Smooth muscle cell (in vitro differentiated cells): ENCODE data around the gene RAB7A. TPM values are rescaled to one million over a fixed set of nuclear protein-coding genes. Genes with fewer than 3 reads are reported as not detected.

ENCODE experiments used
- DNase-seq: peaks from one replicate; lab custom pipeline; 2025; ENCODE audit not compliant: unreplicated experiment; lab: John Stamatoyannopoulos, UW
- H2AFZ ChIP-seq: fragments of 200-600 bp; sonication (generic); 2 replicates; pipeline ENCODE4 v1.6.0; 2016; ENCODE audit warnings: antibody characterized with exemption, low read depth, mild to moderate bottlenecking
- H3F3A ChIP-seq: fragments of 200-600 bp; sonication (generic); 2 replicates; pipeline ENCODE4 v1.6.0; 2017; ENCODE audit warnings: antibody characterized with exemption, low read depth
- H3K27ac ChIP-seq: fragments of 200-600 bp; sonication (generic); 2 replicates; pipeline ENCODE4 v1.5.1; 2016; ENCODE audit warnings: low read depth, mild to moderate bottlenecking
- H3K27me3 ChIP-seq: fragments of 200-600 bp; sonication (generic); 2 replicates; pipeline ENCODE4 v1.6.1; 2016; ENCODE audit warnings: low read depth, mild to moderate bottlenecking
- H3K36me3 ChIP-seq: fragments of 200-600 bp; sonication (generic); 2 replicates; pipeline ENCODE4 v1.5.1; 2016; ENCODE audit warnings: low read depth
- H3K4me1 ChIP-seq: fragments of 200-600 bp; sonication (generic); 2 replicates; pipeline ENCODE4 v1.5.1; 2016; ENCODE audit warnings: low read depth
- H3K4me2 ChIP-seq: fragments of 200-600 bp; sonication (generic); 2 replicates; pipeline ENCODE4 v1.6.0; 2016; ENCODE audit warnings: mild to moderate bottlenecking
- H3K4me3 ChIP-seq: fragments of 200-600 bp; sonication (generic); 2 replicates; pipeline ENCODE4 v1.5.1; 2016; ENCODE audit warnings: mild to moderate bottlenecking
- H3K79me2 ChIP-seq: fragments of 200-600 bp; sonication (generic); 2 replicates; pipeline ENCODE4 v1.6.0; 2016; ENCODE audit warnings: low read depth, mild to moderate bottlenecking
- H3K9ac ChIP-seq: fragments of 200-600 bp; sonication (generic); 2 replicates; pipeline ENCODE4 v1.6.0; 2016; ENCODE audit warnings: low read depth
- H3K9me3 ChIP-seq: fragments of 200-600 bp; sonication (generic); replicated peaks from 2 replicates; pipeline ENCODE4 v1.5.1; 2016; ENCODE audit warnings: low read depth
- H4K20me1 ChIP-seq: fragments of 200-600 bp; sonication (generic); 2 replicates; pipeline ENCODE4 v1.6.0; 2016; ENCODE audit warnings: low read depth
- CTCF ChIP-seq: fragments of 200-600 bp; sonication (generic); IDR thresholded peaks from 2 replicates; pipeline ENCODE4 v1.5.1; 2017; ENCODE audit warnings: borderline replicate concordance, mild to moderate bottlenecking, antibody characterized with exemption; ENCODE audit not compliant: insufficient read depth, poor library complexity, severe bottlenecking
- WGBS: methylation state at CpG from one replicate; pipeline ENCODE4 v1.1.7; 2016; ENCODE audit warnings: low lambda C conversion rate; 5-methylcytosine and 5-hydroxymethylcytosine counted together
- polyA plus RNA-seq: library from polyadenylated mRNA; unstranded; fragments of >200 nt; fragmentation: Nextera tagmentation; extraction: Ambion mirVana; gene quantifications from 2 replicates; pipeline ENCODE4 v1.2.1, GENCODE V29; 2016
- total RNA-seq: library from RNA; depleted of rRNA; stranded (reverse); fragments of >200 nt; gene quantifications from 2 replicates; pipeline ENCODE4 v1.2.3, GENCODE V29; 2014

RAB7A gene
- total and polyA plus RNA-seq, 2 experiments from 2014 or later: 103 to 169 TPM

- Histone ChIP-seq H3K36me3 (peaks cover 14% of the 10 kb centered on the region), H3K4me3 (no peak overlapping the region), H3K9ac (no peak overlapping the region), H3K27me3 (no peaks in the 10 kb centered on the region), H2AFZ (no peak overlapping the region), H4K20me1 (peaks cover 66% of the 10 kb centered on the region), H3K4me1 (no peaks in the 10 kb centered on the region), H3K9me3 (no peaks in the 10 kb centered on the region), H3F3A (no peaks in the 10 kb centered on the region), H3K4me2 (no peak overlapping the region), H3K27ac (no peak overlapping the region), H3K79me2 (peaks cover 25% of the 10 kb centered on the region)
- no peak for DNase-seq
- no peak for TF ChIP-seq CTCF
Observed at GRCh38 chr3:128803307-128803706, 77.3 kb downstream of the RAB7A start.

- Histone ChIP-seq H3K79me2 (peaks cover 25% of the 10 kb centered on the region), H3K27ac (no peak overlapping the region)
Observed at GRCh38 chr3:128804017-128804810, 78.2 kb downstream of the RAB7A start.

GRCh38 chr3:128804811-128805155 lies 78.8 kb downstream of the RAB7A start:
- Histone ChIP-seq H2AFZ (no peak overlapping the region), H3F3A (no peaks in the 10 kb centered on the region), H4K20me1 (peaks cover 79% of the 10 kb centered on the region), H3K9ac (no peak overlapping the region), H3K27me3 (no peaks in the 10 kb centered on the region), H3K4me3 (no peak overlapping the region), H3K9me3 (no peaks in the 10 kb centered on the region), H3K27ac (peak overlapping the region; percentile 45), H3K4me1 (no peaks in the 10 kb centered on the region), H3K79me2 (peaks cover 23% of the 10 kb centered on the region), H3K4me2 (no peak overlapping the region), H3K36me3 (peaks cover 5% of the 10 kb centered on the region)
- no peak for TF ChIP-seq CTCF
- DNase-seq: no peak
- 97% methylated on average over 5 of the region's 5 CpGs for WGBS

More at GRCh38 chr3:128804017-128804810, 78.2 kb downstream of the RAB7A start:
- Histone ChIP-seq H4K20me1 (peaks cover 74% of the 10 kb centered on the region), H3K4me1 (no peaks in the 10 kb centered on the region), H3K4me2 (no peak overlapping the region), H3K9me3 (no peaks in the 10 kb centered on the region), H3F3A (no peaks in the 10 kb centered on the region), H3K36me3 (peaks cover 9% of the 10 kb centered on the region), H2AFZ (no peak overlapping the region), H3K9ac (no peak overlapping the region), H3K27me3 (no peaks in the 10 kb centered on the region), H3K4me3 (no peak overlapping the region)
- TF ChIP-seq CTCF: no peak
- DNase-seq: no peak
- 80% methylated on average over 5 of the region's 5 CpGs for WGBS

- Histone ChIP-seq H4K20me1 (peaks cover 80% of the 10 kb centered on the region), H3K79me2 (peaks cover 20% of the 10 kb centered on the region), H2AFZ (no peak overlapping the region), H3K9me3 (no peaks in the 10 kb centered on the region), H3F3A (no peaks in the 10 kb centered on the region), H3K27ac (peak overlapping the region; percentile 45), H3K4me2 (no peak overlapping the region), H3K4me3 (no peak overlapping the region), H3K27me3 (no peaks in the 10 kb centered on the region), H3K9ac (no peak overlapping the region), H3K4me1 (no peaks in the 10 kb centered on the region), H3K36me3 (peaks cover 10% of the 10 kb centered on the region)
- whole genome bisulfite sequencing: 82% methylated on average over 4 of the region's 4 CpGs
- TF ChIP-seq CTCF: no peak
- no peak for DNase-seq
Observed at GRCh38 chr3:128805772-128806171, 79.8 kb downstream of the RAB7A start.
